Neutrophil (primary cell): ENCODE data around the gene ZEB1.

Experiments
- H3K27ac ChIP-seq: fragments of 200-600 bp; sonication (generic); 2 replicates; pipeline ENCODE4 v1.5.1; 2016; ENCODE audit warnings: mild to moderate bottlenecking, moderate library complexity
- H3K27me3 ChIP-seq: fragments of 200-600 bp; sonication (generic); 2 replicates; pipeline ENCODE4 v1.6.0; 2016; ENCODE audit warnings: mild to moderate bottlenecking
- H3K36me3 ChIP-seq: fragments of 200-600 bp; sonication (generic); 2 replicates; pipeline ENCODE4 v1.5.1; 2017
- H3K4me1 ChIP-seq, 2 experiments: fragments of 200-600 bp in 1 of 2; sonication (generic) in 1 of 2; 1 replicate in 1 of 2; 2 replicates in 1 of 2; pipeline versions ENCODE4 v1.5.1 to v1.6.1; 2013 to 2016; ENCODE audit warnings: low read depth in 1 of 2, low read length in 1 of 2, mild to moderate bottlenecking in 1 of 2, moderate library complexity in 1 of 2; ENCODE audit not compliant: control insufficient read depth in 1 of 2, insufficient read depth in 1 of 2
- H3K4me3 ChIP-seq, 2 experiments: fragments of 200-600 bp in 1 of 2; sonication (generic) in 1 of 2; 1 replicate in 1 of 2; 2 replicates in 1 of 2; pipeline ENCODE4 v1.5.1; 2013 to 2016; ENCODE audit warnings: low read depth in 1 of 2, low read length in 1 of 2, mild to moderate bottlenecking in 1 of 2, moderate library complexity in 1 of 2
- H3K9me3 ChIP-seq: fragments of 200-600 bp; sonication (generic); 2 replicates; pipeline ENCODE4 v1.5.1; 2016
- CTCF ChIP-seq: fragments of 200-600 bp; sonication (generic); IDR thresholded peaks from 2 replicates; pipeline ENCODE4 v1.5.1; 2016; ENCODE audit warnings: antibody characterized with exemption

The ZEB1 gene

GRCh38 chr10:31383810-31384588, 65.0 kb downstream of the ZEB1 start:
- Histone ChIP-seq H3K4me3 (no peak overlapping the region), H3K36me3 (peaks cover 20% of the 10 kb centered on the region), H3K4me1 (no peaks in the 10 kb centered on the region), H3K27me3 (no peaks in the 10 kb centered on the region), H3K9me3 (no peaks in the 10 kb centered on the region), H3K27ac (peak overlapping the region; percentile 3)
- no peak for TF ChIP-seq CTCF

GRCh38 chr10:31384589-31384949, 65.6 kb downstream of the ZEB1 start:
- H3K36me3 ChIP-seq = peaks cover 20% of the 10 kb centered on the region
- peak overlapping the region; percentile 3 for H3K27ac ChIP-seq
- H3K4me3 ChIP-seq = no peak overlapping the region
- no peaks in the 10 kb centered on the region for H3K4me1 ChIP-seq
- no peaks in the 10 kb centered on the region for H3K27me3 ChIP-seq
- no peak for TF ChIP-seq CTCF
- H3K9me3 ChIP-seq = no peaks in the 10 kb centered on the region

- Histone ChIP-seq H3K27ac (no peak overlapping the region), H3K4me1 (no peaks in the 10 kb centered on the region), H3K27me3 (no peaks in the 10 kb centered on the region), H3K9me3 (no peaks in the 10 kb centered on the region), H3K36me3 (peaks cover 39% of the 10 kb centered on the region), H3K4me3 (no peak overlapping the region)
- TF ChIP-seq CTCF = no peak
These were observed 71.8 kb downstream of the ZEB1 start for GRCh38 chr10:31390804-31391203.

GRCh38 chr10:31393844-31394243, 74.8 kb downstream of the ZEB1 start:
- H3K4me3 ChIP-seq = no peak overlapping the region
- TF ChIP-seq CTCF = no peak

GRCh38 chr10:31395695-31396094, 76.7 kb downstream of the ZEB1 start:
- Histone ChIP-seq H3K4me1 (no peaks in the 10 kb centered on the region), H3K27me3 (no peaks in the 10 kb centered on the region), H3K36me3 (peaks cover 8% of the 10 kb centered on the region), H3K9me3 (no peaks in the 10 kb centered on the region), H3K4me3 (no peak overlapping the region), H3K27ac (no peak overlapping the region)
- TF ChIP-seq CTCF = no peak

More at GRCh38 chr10:31393844-31394243, 74.8 kb downstream of the ZEB1 start:
- Histone ChIP-seq H3K27me3 (no peaks in the 10 kb centered on the region), H3K36me3 (peaks cover 19% of the 10 kb centered on the region), H3K4me1 (no peaks in the 10 kb centered on the region), H3K9me3 (no peaks in the 10 kb centered on the region), H3K27ac (no peak overlapping the region)
